HepG2 (cell line): ENCODE data around the gene SRSF1. TPM values are rescaled to one million over a fixed set of nuclear protein-coding genes. Genes with fewer than 3 reads are reported as not detected.

Source experiments
- NCOA2 ChIP-seq: sonication (generic); formaldehyde crosslinking; IDR thresholded peaks from 2 replicates; pipeline ENCODE4 v1.8.0; 2022; ENCODE audit warnings: inconsistent platforms
- ZNF142 ChIP-seq: sonication (generic); formaldehyde crosslinking; IDR thresholded peaks from 2 replicates; pipeline ENCODE4 v1.4.0; 2020; ENCODE audit warnings: missing genetic modification reagents
- ZNF354B ChIP-seq: sonication (generic); formaldehyde crosslinking; IDR thresholded peaks from 2 replicates; pipeline ENCODE4 v1.8.0; 2022; ENCODE audit warnings: mild to moderate bottlenecking, missing genetic modification reagents
- polyA plus RNA-seq, 8 experiments: library from polyadenylated mRNA; depleted of rRNA in 3 of 8; stranded (reverse) in 7 of 8; unstranded in 1 of 8; fragments of >200 nt; fragmentation: Illumina TruSeq in 4 of 8; extraction: Trizol in 4 of 8; gene quantifications; 2 replicates each; pipeline versions ENCODE4 v1.2.1 to v1.2.3, GENCODE V29; 2011 to 2016; ENCODE audit warnings: low read depth in 4 of 8, missing spikeins in 1 of 8, mixed read lengths in 1 of 8; ENCODE audit not compliant: insufficient read depth in 1 of 8
- small RNA-seq, 3 experiments: library from RNA; depleted of rRNA; stranded (forward); fragments of <200 nt; gene quantifications; one replicate each; pipeline ENCODE3, GENCODE V24; 2012; ENCODE audit warnings: low read depth in 2 of 3, low replicate concordance in 1 of 3; ENCODE audit not compliant: insufficient read length in 3 of 3, insufficient read depth in 2 of 3
- total RNA-seq, 5 experiments: library from RNA; depleted of rRNA; stranded (reverse); fragments of >200 nt; fragmentation: Illumina TruSeq; extraction: Trizol; gene quantifications; 2 replicates each; pipeline ENCODE4 v1.2.3, GENCODE V29; 2016; ENCODE audit warnings: low read depth in 1 of 5

SRSF1 gene
- total and polyA plus RNA-seq, 2 of the 13 experiments (the other 11 are each of a cell fraction or from before 2014, with no cell fraction given), result 142 to 445 TPM

- TF ChIP-seq ZNF354B (CRISPR knock-in tag), result no peak
- TF ChIP-seq NCOA2, result no peak
- no peak for TF ChIP-seq ZNF142 (CRISPR knock-in tag)
Measured at GRCh38 chr17:57953705-57954396, 53.2 kb downstream of the SRSF1 start (continued).

Small RNAs within 50 kb of the gene (small RNA-seq; reads per million reads assigned to genes)
- gene AC015813.4, result 0 reads per million in 3 experiments

Other genes with a start within 250 kb of the SRSF1 start
- gene MRPS23, start 157.2 kb downstream of the SRSF1 start, total RNA-seq (2016; rRNA removed; fragmentation: Illumina TruSeq; extraction: Trizol), result 181 and 283 TPM in 2 replicates
- 61.6 and 63.2 TPM in 2 replicates for gene MRPS23, start 157.2 kb downstream of the SRSF1 start, polyA plus RNA-seq (2011; rRNA removed)
- gene CUEDC1, start 51.8 kb downstream of the SRSF1 start, total RNA-seq (2016; rRNA removed; fragmentation: Illumina TruSeq; extraction: Trizol), result 4.2 and 7.4 TPM in 2 replicates
- 12.9 and 14.4 TPM in 2 replicates for gene CUEDC1, start 51.8 kb downstream of the SRSF1 start, polyA plus RNA-seq (2011; rRNA removed)
- 45.9 and 48.0 TPM in 2 replicates for gene VEZF1, start 19.0 kb downstream of the SRSF1 start, total RNA-seq (2016; rRNA removed; fragmentation: Illumina TruSeq; extraction: Trizol)
- 41.3 and 49.7 TPM in 2 replicates for gene VEZF1, start 19.0 kb downstream of the SRSF1 start, polyA plus RNA-seq (2011; rRNA removed)
- 29.0 and 34.8 TPM in 2 replicates for gene DYNLL2, start 76.2 kb upstream of the SRSF1 start, total RNA-seq (2016; rRNA removed; fragmentation: Illumina TruSeq; extraction: Trizol)
- 9.5 and 10.5 TPM in 2 replicates for gene DYNLL2, start 76.2 kb upstream of the SRSF1 start, polyA plus RNA-seq (2011; rRNA removed)
- not detected in 2 replicates for gene OR4D1, start 141.1 kb upstream of the SRSF1 start, total RNA-seq (2016; rRNA removed; fragmentation: Illumina TruSeq; extraction: Trizol)
- not detected in 2 replicates for gene OR4D1, start 141.1 kb upstream of the SRSF1 start, polyA plus RNA-seq (2011; rRNA removed)
- not detected in 2 replicates for gene OR4D2, start 159.7 kb upstream of the SRSF1 start, total RNA-seq (2016; rRNA removed; fragmentation: Illumina TruSeq; extraction: Trizol)
- not detected in 2 replicates for gene OR4D2, start 159.7 kb upstream of the SRSF1 start, polyA plus RNA-seq (2011; rRNA removed)
- not detected in 2 replicates for gene EPX, start 185.5 kb upstream of the SRSF1 start, total RNA-seq (2016; rRNA removed; fragmentation: Illumina TruSeq; extraction: Trizol)
- gene EPX, start 185.5 kb upstream of the SRSF1 start, polyA plus RNA-seq (2011; rRNA removed), result not detected in 2 replicates
- gene MKS1, start 212.0 kb upstream of the SRSF1 start, total RNA-seq (2016; rRNA removed; fragmentation: Illumina TruSeq; extraction: Trizol), result 24.8 and 26.3 TPM in 2 replicates
- 16.1 and 21.3 TPM in 2 replicates for gene MKS1, start 212.0 kb upstream of the SRSF1 start, polyA plus RNA-seq (2011; rRNA removed)
- not detected in 2 replicates for gene LPO, start 231.3 kb upstream of the SRSF1 start, total RNA-seq (2016; rRNA removed; fragmentation: Illumina TruSeq; extraction: Trizol)
- 0.03 TPM in 1 of 2 replicates, not detected in the other for gene LPO, start 231.3 kb upstream of the SRSF1 start, polyA plus RNA-seq (2011; rRNA removed)